PC-3 (cell line): ENCODE measurements around the gene VPS41. TPM values are rescaled to one million over a fixed set of nuclear protein-coding genes. Genes with fewer than 3 reads are reported as not detected.

ENCODE experiments used
- ATAC-seq: fragments of 200-7000 bp; cut with Tn5 transposase; 2 replicates; pipeline ENCODE4 v1.9.1; 2020; ENCODE audit warnings: mild to moderate bottlenecking, moderate library complexity
- BruUV-seq: library from RNA; stranded (reverse); fragments of 400-500 nt; replicated peaks from 2 replicates; lab custom pipeline; 2021; lab: Mats Ljungman, UMichigan
- CTCF ChIA-PET: fragments of 300-600 bp; sonication (Branson Sonifier 250); formaldehyde crosslinking; loops from one replicate; lab custom pipeline; 2022; ENCODE audit warnings: antibody characterized with exemption; lab: Charles Lee
- POLR2A ChIA-PET: fragments of 300-600 bp; sonication (Branson Sonifier 250); formaldehyde crosslinking; loops from one replicate; lab custom pipeline; 2022; ENCODE audit warnings: antibody characterized with exemption; ENCODE audit not compliant: unreplicated experiment; lab: Charles Lee
- DNase-seq: peaks from one replicate; pipeline ENCODE4 v3.0.0-alpha.2; 2015
- H2AFZ ChIP-seq: fragments of 300-600 bp; sonication (generic); 2 replicates; pipeline ENCODE4 v1.6.0; 2016; ENCODE audit warnings: antibody characterized with exemption, low read length
- H3F3A ChIP-seq: fragments of 300-600 bp; sonication (generic); one replicate; pipeline ENCODE4 v1.6.0; 2017; ENCODE audit warnings: antibody characterized with exemption, low read length, control low read depth, mild to moderate bottlenecking; ENCODE audit not compliant: unreplicated experiment
- H3K27ac ChIP-seq: fragments of 300-600 bp; sonication (generic); 2 replicates; pipeline ENCODE4 v1.5.1; 2016; ENCODE audit warnings: mild to moderate bottlenecking, low read length
- H3K27me3 ChIP-seq: fragments of 300-600 bp; sonication (generic); 2 replicates; pipeline ENCODE4 v1.6.1; 2016; ENCODE audit warnings: low read length, mixed read lengths
- H3K36me3 ChIP-seq: fragments of 300-600 bp; sonication (generic); 2 replicates; pipeline ENCODE4 v1.6.1; 2016; ENCODE audit warnings: low read depth, mixed run types, low read length, mixed read lengths
- H3K4me1 ChIP-seq: fragments of 300-600 bp; sonication (generic); 2 replicates; pipeline ENCODE4 v1.5.1; 2016; ENCODE audit warnings: low read length; ENCODE audit not compliant: insufficient read depth
- H3K4me2 ChIP-seq: fragments of 300-600 bp; sonication (generic); 2 replicates; pipeline ENCODE4 v1.6.0; 2016; ENCODE audit warnings: low read length
- H3K4me3 ChIP-seq: fragments of 300-600 bp; sonication (generic); 2 replicates; pipeline ENCODE4 v1.5.1; 2016; ENCODE audit warnings: mild to moderate bottlenecking, low read length, mixed read lengths
- H3K79me2 ChIP-seq: fragments of 300-600 bp; sonication (generic); 2 replicates; pipeline ENCODE4 v1.6.1; 2017; ENCODE audit warnings: low read length, mixed read lengths
- H3K9ac ChIP-seq: fragments of 300-600 bp; sonication (generic); 2 replicates; pipeline ENCODE4 v1.6.0; 2016; ENCODE audit warnings: mild to moderate bottlenecking, low read length
- H3K9me2 ChIP-seq: fragments of 300-600 bp; sonication (generic); replicated peaks from 2 replicates; pipeline ENCODE4 v1.6.1; 2016; ENCODE audit warnings: mixed run types, low read length, mixed read lengths
- H3K9me3 ChIP-seq: fragments of 300-600 bp; sonication (generic); 2 replicates; pipeline ENCODE4 v1.6.1; 2016; ENCODE audit warnings: low read length, mixed read lengths
- H4K20me1 ChIP-seq: fragments of 300-600 bp; sonication (generic); 2 replicates; pipeline ENCODE4 v1.6.1; 2016; ENCODE audit warnings: low read length, mixed read lengths
- CTCF ChIP-seq: fragments of 300-600 bp; sonication (generic); conservative IDR thresholded peaks from 2 replicates; pipeline ENCODE4 v1.5.1; 2017; ENCODE audit warnings: antibody characterized with exemption, low read depth, mild to moderate bottlenecking, low read length
- EZH2 ChIP-seq: fragments of 300-600 bp; sonication (generic); IDR thresholded peaks from one replicate; pipeline ENCODE4 v1.6.1; 2017; ENCODE audit warnings: antibody characterized with exemption, mild to moderate bottlenecking, low read length; ENCODE audit not compliant: unreplicated experiment
- EZH2phosphoT487 ChIP-seq: fragments of 300-600 bp; sonication (generic); IDR thresholded peaks from 2 replicates; pipeline ENCODE4 v1.6.1; 2018; ENCODE audit warnings: mild to moderate bottlenecking, antibody characterized with exemption, low read length, borderline replicate concordance
- intact Hi-C: fragments of 100-400 bp; cut with micrococcal nuclease; formaldehyde crosslinking; loops from 2 replicates; pipeline ENCODE4 v1.9.0; 2023
- total RNA-seq: library from RNA; depleted of rRNA; stranded (reverse); fragments of >200 nt; gene quantifications from 2 replicates; pipeline ENCODE4 v1.2.3, GENCODE V29; 2014

VPS41 gene
- total RNA-seq, 1 experiment from 2014 or later: 35.2 TPM

GRCh38 chr7:38878694-38879457, 30.1 kb downstream of the VPS41 start:
- Histone ChIP-seq H3K27ac (no peak overlapping the region), H3K4me2 (no peak overlapping the region), H3K9me2 (no peaks in the 10 kb centered on the region), H3K4me1 (no peaks in the 10 kb centered on the region), H3K4me3 (no peak overlapping the region), H2AFZ (no peak overlapping the region), H3K9me3 (no peaks in the 10 kb centered on the region), H3F3A (no peaks in the 10 kb centered on the region), H3K36me3 (no peaks in the 10 kb centered on the region), H3K27me3 (no peaks in the 10 kb centered on the region), H4K20me1 (no peaks in the 10 kb centered on the region), H3K79me2 (no peaks in the 10 kb centered on the region), H3K9ac (no peak overlapping the region)
- ChIA-PET POLR2A (no interaction called here), CTCF (no interaction called here)
- ATAC-seq (no peak), DNase-seq (no peak)
- intact Hi-C loops: no loop called here
- BruUV-seq: no TSS peak
- TF ChIP-seq EZH2phosphoT487 (no peak), CTCF (no peak), EZH2 (no peak)

- Histone ChIP-seq H3F3A (no peaks in the 10 kb centered on the region), H3K4me3 (no peak overlapping the region), H3K9ac (no peak overlapping the region), H3K4me2 (no peak overlapping the region), H3K9me3 (no peaks in the 10 kb centered on the region), H2AFZ (no peak overlapping the region), H3K79me2 (no peaks in the 10 kb centered on the region), H3K36me3 (no peaks in the 10 kb centered on the region), H4K20me1 (no peaks in the 10 kb centered on the region), H3K4me1 (no peaks in the 10 kb centered on the region), H3K27ac (no peak overlapping the region), H3K27me3 (no peaks in the 10 kb centered on the region), H3K9me2 (no peaks in the 10 kb centered on the region)
- BruUV-seq: no TSS peak
- ChIA-PET POLR2A (no interaction called here), CTCF (no interaction called here)
- intact Hi-C loops: no loop called here
- TF ChIP-seq EZH2 (no peak), EZH2phosphoT487 (no peak), CTCF (no peak)
- DNase-seq (no peak), ATAC-seq (no peak)
These were observed 35.6 kb downstream of the VPS41 start for GRCh38 chr7:38873433-38873832.

- POLR2A ChIA-PET: no interaction called here
- no TSS peak for BruUV-seq
These were observed 36.8 kb downstream of the VPS41 start for GRCh38 chr7:38872202-38872601.

More at GRCh38 chr7:38872202-38872601, 36.8 kb downstream of the VPS41 start:
- no peaks in the 10 kb centered on the region for H3K9me2 ChIP-seq
- H3K79me2 ChIP-seq: no peaks in the 10 kb centered on the region
- H3F3A ChIP-seq: no peaks in the 10 kb centered on the region
- TF ChIP-seq EZH2phosphoT487 (no peak), EZH2 (no peak), CTCF (no peak)
- no peaks in the 10 kb centered on the region for H3K9me3 ChIP-seq
- H4K20me1 ChIP-seq: no peaks in the 10 kb centered on the region
- DNase-seq (no peak), ATAC-seq (no peak)
- H3K4me3 ChIP-seq: no peak overlapping the region
- intact Hi-C loops: no loop called here
- no peak overlapping the region for H3K9ac ChIP-seq
- H3K36me3 ChIP-seq: no peaks in the 10 kb centered on the region; the same call in 1 of the 2 replicates
- no peak overlapping the region for H2AFZ ChIP-seq
- CTCF ChIA-PET: no interaction called here
- H3K27me3 ChIP-seq: no peaks in the 10 kb centered on the region
- H3K4me1 ChIP-seq: no peaks in the 10 kb centered on the region
- no peak overlapping the region for H3K27ac ChIP-seq
- H3K4me2 ChIP-seq: no peak overlapping the region
